ENCODE data around the gene FOSL2. TPM values are rescaled to one million over a fixed set of nuclear protein-coding genes. Genes with fewer than 3 reads are reported as not detected.

FOSL2 gene
- total and polyA plus RNA-seq, 10 of the 15 experiments (the other 5 are each of a cell fraction or from before 2014, with no cell fraction given), result 0.05 to 1.3 (median 0.34) TPM

DNA sequence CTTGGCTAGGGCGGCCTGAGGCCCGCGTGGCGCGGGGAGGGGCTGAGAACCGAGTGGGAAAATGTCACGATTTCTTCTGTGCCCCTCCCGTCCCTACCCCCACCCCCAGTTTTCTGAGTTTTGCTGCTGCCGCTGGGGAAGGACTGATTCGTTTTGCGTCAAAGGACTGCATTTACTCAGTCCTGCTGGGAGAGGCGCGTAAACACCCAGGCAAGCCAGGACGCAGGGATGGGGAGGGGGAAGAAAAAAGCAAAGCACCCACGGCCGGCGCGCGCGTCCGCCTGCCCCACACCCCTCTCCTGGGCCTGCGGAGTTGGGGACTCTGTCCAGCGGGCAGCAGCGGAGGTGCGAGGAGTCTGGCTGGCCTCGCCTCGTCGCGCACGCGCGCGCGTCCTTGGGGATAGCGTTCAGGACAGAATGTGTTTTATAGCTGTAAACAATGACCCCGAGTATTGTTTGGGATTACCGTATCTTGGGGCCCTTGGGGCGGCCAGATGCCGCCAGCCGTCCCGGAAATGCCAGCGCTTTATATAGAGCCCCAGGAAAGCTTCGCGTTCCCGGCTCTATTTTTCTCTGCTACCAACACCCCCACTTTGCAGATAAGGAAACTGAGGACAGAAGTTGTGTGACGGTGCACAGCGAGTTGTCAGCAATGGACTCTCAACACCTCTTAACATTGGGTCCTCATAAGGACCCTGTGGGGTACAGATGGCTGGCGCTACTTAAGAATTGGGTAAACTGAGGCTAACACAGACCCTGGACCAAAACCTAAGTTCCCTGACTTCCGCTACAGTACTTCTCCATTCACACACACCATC, 1.7 kb upstream of the FOSL2 start:
- Histone ChIP-seq H4K20me1 (ENCODE audit: control insufficient read depth, insufficient read depth) (no peaks in the 10 kb centered on the region), H3K4me2 (ENCODE audit: control insufficient read depth, insufficient read depth) (peak overlapping the region; percentile 99), H3K36me3 (ENCODE audit: control insufficient read depth in 2 of 2, insufficient read depth in 2 of 2, low read length in 1 of 2) (no peaks in the 10 kb centered on the region), H3K27ac (ENCODE audit: control insufficient read depth, insufficient read depth) (no peak overlapping the region), H3K4me3 (peak overlapping the region; percentile 74), H3K9ac (ENCODE audit: control insufficient read depth, insufficient read depth, low read length) (peak overlapping the region; percentile 35), H2AFZ (ENCODE audit: control insufficient read depth, low read depth, low read length) (peak overlapping the region; percentile 82), H3K79me2 (ENCODE audit: control insufficient read depth, insufficient read depth, low read length) (no peaks in the 10 kb centered on the region), H3K27me3 (replicated peaks in 1 of 2; ENCODE audit: control insufficient read depth in 2 of 2, insufficient read depth in 2 of 2, low read length in 1 of 2) (peaks cover 2 to 4% of the 10 kb centered on the region in 2 experiments; a peak in 1 of 4 replicates), H3K4me1 (ENCODE audit: control insufficient read depth, insufficient read depth, low read length) (0 out of 2 replicates have a peak, but pooled peaks cover 4% of the 10 kb centered on the region), H3K9me3 (replicated peaks; ENCODE audit: control insufficient read depth, insufficient read depth, low read length) (no peaks in the 10 kb centered on the region)
- ATAC-seq (peak; percentile 1), FAIRE-seq (no peak), DNase-seq (ENCODE audit: low read depth, low spot score) (no peak)
- TF ChIP-seq, protein P1, sequence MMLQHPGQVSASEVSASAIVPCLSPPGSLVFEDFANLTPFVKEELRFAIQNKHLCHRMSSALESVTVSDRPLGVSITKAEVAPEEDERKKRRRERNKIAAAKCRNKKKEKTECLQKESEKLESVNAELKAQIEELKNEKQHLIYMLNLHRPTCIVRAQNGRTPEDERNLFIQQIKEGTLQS (IDR thresholded peaks at IDR 0.05; ENCODE audit: borderline replicate concordance, extremely low read depth, low read depth, low read length), result no peak
- TF ChIP-seq ZNF384 (IDR thresholded peaks at IDR 0.05; ENCODE audit: borderline replicate concordance, low read depth, low read length) (no peak), SREBF1 (IDR thresholded peaks at IDR 0.05; ENCODE audit: low read length) (no peak), MTA3 (IDR thresholded peaks at IDR 0.05; ENCODE audit: borderline replicate concordance, low read length) (no peak), CREM (IDR thresholded peaks at IDR 0.05; ENCODE audit: low read depth) (0 out of 2 replicates have a peak, but pooled peaks have one; percentile 3), HDAC6 (IDR thresholded peaks at IDR 0.05; ENCODE audit: unreplicated experiment) (peak; percentile 8), RUNX3 (IDR thresholded peaks at IDR 0.05; ENCODE audit: low read length) (0 out of 2 replicates have a peak, but pooled peaks have one; percentile 3), DPF2 (IDR thresholded peaks at IDR 0.05) (no peak)
- in situ Hi-C loops (cut with MboI), result no loop called here
- RAD21 ChIA-PET (ENCODE audit: unreplicated experiment), result interaction anchor here (0.7 kb wide), 1 partner anchor 9 kb away, joined by 3 read pairs; no protein-coding TSS in a partner anchor
- intact Hi-C loops (cut with micrococcal nuclease; ENCODE audit: unreplicated experiment), result loop anchor here (5.0 to 10.0 kb wide), 2 partner anchors 236 to 499 kb away; partner anchors contain the start of genes BABAM2 and RBKS
- BruUV-seq (replicated peaks), result no TSS peak
- CTCF ChIA-PET, result no interaction called here
- POLR2A ChIA-PET, result interaction anchor here (0.6 kb wide), 2 partner anchors 12 to 151 kb away, joined by 3 read pairs; no protein-coding TSS in a partner anchor
- SMC1A ChIA-PET (ENCODE audit: uncharacterized antibody, unreplicated experiment), result no interaction called here
- 2% methylated on average over 36 of the region's 49 CpGs for WGBS (ENCODE audit: insufficient coverage, insufficient replicate concordance, low lambda C conversion rate, missing lambda C conversion rate)

All from GM12878 (cell line).